Bronchial epithelial cell (primary cell): ENCODE data around the gene DRAP1. TPM values are rescaled to one million over a fixed set of nuclear protein-coding genes. Genes with fewer than 3 reads are reported as not detected.
"Not testable (repeated sequence)": the region's sequence is repeated elsewhere in the genome, so short reads cannot be mapped to it uniquely, and the experiment has no call there.

ENCODE experiments used
- DNase-seq: peaks from one replicate; pipeline ENCODE4 v3.0.0-alpha.2; 2010; ENCODE audit warnings: low read depth
- FAIRE-seq: peaks from 2 replicates; lab custom pipeline; 2011; peaks lifted over from hg19 to GRCh38; lab: Jason Lieb, UNC
- H3K27me3 ChIP-seq: 2 replicates; pipeline ENCODE4 v1.5.1; 2011; ENCODE audit warnings: low read length; ENCODE audit not compliant: control insufficient read depth, insufficient read depth
- H3K36me3 ChIP-seq: 2 replicates; pipeline ENCODE4 v1.5.1; 2011; ENCODE audit warnings: low read length; ENCODE audit not compliant: control insufficient read depth, insufficient read depth
- H3K4me3 ChIP-seq: 2 replicates; pipeline ENCODE4 v1.5.1; 2011; ENCODE audit warnings: mild to moderate bottlenecking, low read depth, low read length, control low read depth
- CTCF ChIP-seq: IDR thresholded peaks from 2 replicates; pipeline ENCODE4 v1.5.1; 2011; ENCODE audit warnings: mild to moderate bottlenecking, moderate library complexity, low read length, control low read depth, inconsistent platforms; ENCODE audit not compliant: insufficient read depth, severe bottlenecking
- total RNA-seq: library from RNA; depleted of rRNA; stranded (reverse); fragments of >200 nt; gene quantifications from 2 replicates; pipeline ENCODE4 v1.2.1, GENCODE V29; 2014

The DRAP1 gene
- total RNA-seq, 1 donor from 2014 or later, result 176 TPM

- H3K36me3 ChIP-seq, result peaks cover 14% of the 10 kb centered on the region
- DNase-seq, result no peak
- peak; percentile 24 for TF ChIP-seq CTCF
- no peaks in the 10 kb centered on the region for H3K27me3 ChIP-seq
- no peak for FAIRE-seq
- H3K4me3 ChIP-seq, result peak overlapping the region; percentile 53
Measured at GRCh38 chr11:65891219-65892136, 27.7 kb upstream of the DRAP1 start.

- peaks cover 17% of the 10 kb centered on the region for H3K36me3 ChIP-seq
- peak overlapping the region; percentile 53 for H3K4me3 ChIP-seq
- DNase-seq, H3K27me3 ChIP-seq, FAIRE-seq: not testable (repeated sequence)
Measured at GRCh38 chr11:65892137-65892540, 27.1 kb upstream of the DRAP1 start.

- no peak for FAIRE-seq
- no peak for TF ChIP-seq CTCF
- DNase-seq, result no peak
- Histone ChIP-seq H3K36me3 (peaks cover 15% of the 10 kb centered on the region), H3K4me3 (no peak overlapping the region), H3K27me3 (no peaks in the 10 kb centered on the region)
Measured at GRCh38 chr11:65892661-65893317, 26.4 kb upstream of the DRAP1 start.

- Histone ChIP-seq H3K27me3 (no peaks in the 10 kb centered on the region), H3K36me3 (peaks cover 15% of the 10 kb centered on the region), H3K4me3 (no peak overlapping the region)
- DNase-seq (no peak), FAIRE-seq (no peak)
- TF ChIP-seq CTCF, result no peak
Measured at GRCh38 chr11:65894034-65894591, 25.1 kb upstream of the DRAP1 start.

- DNase-seq, result no peak
- no peak for FAIRE-seq
- no peak for TF ChIP-seq CTCF
- Histone ChIP-seq H3K36me3 (peaks cover 15% of the 10 kb centered on the region), H3K4me3 (no peak overlapping the region), H3K27me3 (no peaks in the 10 kb centered on the region)
Measured at GRCh38 chr11:65895482-65895981, 23.7 kb upstream of the DRAP1 start.
